Activated T-cell treated with anti-CD3 and anti-CD28 coated beads, Interleukin-2, amount 50 U/mL, for 48 hours (primary cell): ENCODE measurements around the gene PGF.
"Not testable (repeated sequence)": the region's sequence is repeated elsewhere in the genome, so short reads cannot be mapped to it uniquely, and the experiment has no call there.

Experiments used
- DNase-seq, 2 experiments: peaks; one replicate each; pipeline ENCODE4 v3.0.0-alpha.2; 2020

Gene PGF

GRCh38 chr14:74955229-74956026 lies at the start of gene PGF:
Gene PGF, minus strand, starts transcription at chr14:74955597. Its CDS starts 355 bp downstream, at chr14:74955242.
- DNase-seq: peak; percentile 43 to 60

- peak in 1 of 2 experiments; percentile 30 for DNase-seq
Measured at GRCh38 chr14:75003250-75004027, 48.0 kb upstream of the PGF start.

- DNase-seq: peak; percentile 99
Measured at GRCh38 chr14:75002392-75003249, 47.2 kb upstream of the PGF start, which contains the start of gene EIF2B2. Gene EIF2B2, plus strand, starts transcription at chr14:75002921. Its CDS starts 70 bp downstream, at chr14:75002991.

GRCh38 chr14:75001899-75002298 lies 46.5 kb upstream of the PGF start:
- no peak for DNase-seq

GRCh38 chr14:75001261-75001660 lies 45.9 kb upstream of the PGF start:
- no peak for DNase-seq

GRCh38 chr14:74995781-74996180 lies 40.4 kb upstream of the PGF start:
- DNase-seq: not testable (repeated sequence)

GRCh38 chr14:74994182-74994581 lies 38.8 kb upstream of the PGF start:
- DNase-seq: not testable (repeated sequence)

GRCh38 chr14:74988993-74989392 lies 33.6 kb upstream of the PGF start:
- no peak for DNase-seq

GRCh38 chr14:74988131-74988530 lies 32.7 kb upstream of the PGF start:
- no peak for DNase-seq

- DNase-seq: no peak
Measured at GRCh38 chr14:74985806-74986205, 30.4 kb upstream of the PGF start.

GRCh38 chr14:74985028-74985310 lies 29.6 kb upstream of the PGF start:
- DNase-seq: no peak

GRCh38 chr14:74984236-74985027 lies 29.0 kb upstream of the PGF start:
- no peak for DNase-seq

GRCh38 chr14:74983343-74983742 lies 27.9 kb upstream of the PGF start:
- DNase-seq: no peak

- DNase-seq: no peak
Measured at GRCh38 chr14:74982661-74983060, 27.3 kb upstream of the PGF start.

GRCh38 chr14:74981833-74982232 lies 26.4 kb upstream of the PGF start:
- DNase-seq: no peak

GRCh38 chr14:74981462-74981782 lies 26.0 kb upstream of the PGF start:
- DNase-seq: no peak

- no peak for DNase-seq
Measured at GRCh38 chr14:74980731-74981461, 25.5 kb upstream of the PGF start.

- DNase-seq: no peak
Measured at GRCh38 chr14:74980398-74980730, 25.0 kb upstream of the PGF start.

- no peak for DNase-seq
Measured at GRCh38 chr14:74979442-74980397, 24.3 kb upstream of the PGF start.

- DNase-seq: no peak
Measured at GRCh38 chr14:74979029-74979428, 23.6 kb upstream of the PGF start.
